ENCODE results near the gene ELOVL7. TPM values are rescaled to one million over a fixed set of nuclear protein-coding genes. Genes with fewer than 3 reads are reported as not detected.

Gene ELOVL7
- total and polyA plus RNA-seq, 2 donors (not counting 3 experiments of a cell fraction or from before 2014, with no cell fraction given): 0.01 to 0.09 TPM

- H3K4me1 ChIP-seq (ENCODE audit: control insufficient read depth, extremely low read depth, insufficient read depth, low read length): no peaks in the 10 kb centered on the region
- no peak for DNase-seq (ENCODE audit: low read depth, low spot score)
- no peak overlapping the region for H3K9ac ChIP-seq (replicated peaks; ENCODE audit: extremely low read depth, insufficient read depth, low read length)
- no peak overlapping the region for H3K27ac ChIP-seq (ENCODE audit: insufficient read depth, low read depth, low read length)
- no peak overlapping the region for H3K4me3 ChIP-seq (replicated peaks in 1 of 3; ENCODE audit: insufficient read depth in 1 of 3, low read depth in 1 of 3, low read length in 3 of 3)
- no peaks in the 10 kb centered on the region for H3K9me1 ChIP-seq (replicated peaks; ENCODE audit: control insufficient read depth, extremely low read depth, insufficient read depth, low read length)
- TF ChIP-seq FOS (IDR thresholded peaks at IDR 0.05; ENCODE audit: borderline replicate concordance, insufficient read depth, low read length): no peak
- TF ChIP-seq EZH2 (IDR thresholded peaks at IDR 0.05; ENCODE audit: borderline replicate concordance, low read depth, low read length, severe bottlenecking): no peak
- no peak for TF ChIP-seq POLR2AphosphoS5 (IDR thresholded peaks at IDR 0.05; ENCODE audit: insufficient read depth, low read depth, low read length)
- no peak for TF ChIP-seq MYC (IDR thresholded peaks at IDR 0.05; ENCODE audit: low read depth, low read length)
- no peak for TF ChIP-seq GATA2 (IDR thresholded peaks at IDR 0.05; ENCODE audit: insufficient read depth, insufficient read length, low read depth, low read length)
- no peak for TF ChIP-seq POLR2A (IDR thresholded peaks at IDR 0.05; ENCODE audit: low read depth, low read length)
- no peak for TF ChIP-seq JUN (IDR thresholded peaks at IDR 0.05; ENCODE audit: borderline replicate concordance, insufficient read depth, insufficient read length, low read depth)
- TF ChIP-seq CTCF (IDR thresholded peaks at IDR 0.05; ENCODE audit: extremely low read depth in 1 of 2, insufficient read depth in 1 of 2, low read depth in 1 of 2, low read length in 2 of 2): no peak
- TF ChIP-seq MAX (IDR thresholded peaks at IDR 0.05; ENCODE audit: insufficient read depth, insufficient read length): no peak
- CTCF ChIA-PET: no interaction called here
- H3K9me3 ChIP-seq (replicated peaks; ENCODE audit: control insufficient read depth, insufficient read depth, low read length): no peaks in the 10 kb centered on the region
- H3K79me2 ChIP-seq (ENCODE audit: control insufficient read depth, insufficient read depth, low read length): no peaks in the 10 kb centered on the region
- dilution Hi-C loops (cut with MboI; ENCODE audit: extremely low pct_ligation_motif_present, low sequenced_read_pairs) (no loop called here), intact Hi-C loops (cut with micrococcal nuclease) (no loop called here)
- POLR2A ChIA-PET: no interaction called here
- H2AFZ ChIP-seq (ENCODE audit: low read depth, low read length): no peak overlapping the region
- no TSS peak for BruUV-seq (replicated peaks)
- no peak overlapping the region for H3K4me2 ChIP-seq (ENCODE audit: insufficient read depth, low read length)
- no peak for FAIRE-seq
- no peaks in the 10 kb centered on the region for H3K27me3 ChIP-seq (ENCODE audit: control insufficient read depth in 2 of 2, insufficient read depth in 2 of 2, low read length in 2 of 2)
- H4K20me1 ChIP-seq (replicated peaks; ENCODE audit: control insufficient read depth, extremely low read depth, insufficient read depth, low read length): no peaks in the 10 kb centered on the region
- H3K36me3 ChIP-seq (ENCODE audit: control insufficient read depth in 2 of 2, extremely low read depth in 1 of 2, insufficient read depth in 2 of 2, low read length in 2 of 2): no peaks in the 10 kb centered on the region
Observed at GRCh38 chr5:60888359-60889061, 44.4 kb upstream of the ELOVL7 start.
